NCI-H1092 (cell line): ENCODE results near the gene MBD4.
A peak's percentile ranks its signal among the peaks of the same experiment; 100 is the strongest.
"Not testable (repeated sequence)": the region's sequence is repeated elsewhere in the genome, so short reads cannot be mapped to it uniquely, and the experiment has no call there.

ENCODE experiments used
- DNase-seq: peaks from one replicate; lab custom pipeline; 2025; lab: John Stamatoyannopoulos, UW

The MBD4 gene

GRCh38 chr3:129429602-129430001 lies 10.1 kb downstream of the MBD4 start:
- no peak for DNase-seq

- DNase-seq, result no peak
These were observed 10.7 kb downstream of the MBD4 start for GRCh38 chr3:129429080-129429451.

GRCh38 chr3:129428376-129429079 lies 11.2 kb downstream of the MBD4 start, which contains the start of gene EFCAB12:
Gene EFCAB12 (minus strand): TSS chr3:129428636. CDS start chr3:129428488, 148 bp downstream.
- peak; percentile 93 for DNase-seq

GRCh38 chr3:129428007-129428375 lies 11.8 kb downstream of the MBD4 start:
- no peak for DNase-seq

GRCh38 chr3:129425619-129426018 lies 14.1 kb downstream of the MBD4 start:
- DNase-seq, result no peak

GRCh38 chr3:129425213-129425612 lies 14.5 kb downstream of the MBD4 start:
- DNase-seq, result no peak

GRCh38 chr3:129424185-129424841 lies 15.4 kb downstream of the MBD4 start:
- DNase-seq, result no peak

- DNase-seq, result no peak
These were observed 16.9 kb downstream of the MBD4 start for GRCh38 chr3:129422897-129423296.

- no peak for DNase-seq
These were observed 17.6 kb downstream of the MBD4 start for GRCh38 chr3:129421988-129422745.

GRCh38 chr3:129421236-129421883 lies 18.4 kb downstream of the MBD4 start:
- no peak for DNase-seq

GRCh38 chr3:129419476-129419875 lies 20.3 kb downstream of the MBD4 start:
- no peak for DNase-seq

GRCh38 chr3:129418041-129418973 lies 21.4 kb downstream of the MBD4 start:
- no peak for DNase-seq

- DNase-seq, result no peak
These were observed 22.4 kb downstream of the MBD4 start for GRCh38 chr3:129417326-129417725.

- DNase-seq, result no peak
These were observed 23.3 kb downstream of the MBD4 start for GRCh38 chr3:129416415-129416814.

- no peak for DNase-seq
These were observed 23.9 kb downstream of the MBD4 start for GRCh38 chr3:129415830-129416229.

GRCh38 chr3:129415378-129415777 lies 24.4 kb downstream of the MBD4 start:
- no peak for DNase-seq

GRCh38 chr3:129413687-129414506 lies 25.9 kb downstream of the MBD4 start:
- DNase-seq, result no peak

- not testable (repeated sequence) for DNase-seq
These were observed 26.5 kb downstream of the MBD4 start for GRCh38 chr3:129413238-129413637.

GRCh38 chr3:129412542-129413198 lies 27.1 kb downstream of the MBD4 start:
- no peak for DNase-seq

GRCh38 chr3:129410971-129411370 lies 28.8 kb downstream of the MBD4 start:
- DNase-seq, result no peak
